ENCODE data around the gene ATXN7L3. TPM values are rescaled to one million over a fixed set of nuclear protein-coding genes. Genes with fewer than 3 reads are reported as not detected.

The ATXN7L3 gene
- total and polyA plus RNA-seq, 9 of the 15 experiments (the other 6 are each of a cell fraction or from before 2014, with no cell fraction given), result 0.62 to 66.1 (median 33.2) TPM

GRCh38 chr17:44200478-44201155 lies 933 bp upstream of the ATXN7L3 start (continued):
- TF ChIP-seq ZNF609 (CRISPR knock-in tag; IDR thresholded peaks at IDR 0.05; ENCODE audit: borderline replicate concordance) (no peak; the same call in 1 of the 2 replicates), TCF7 (IDR thresholded peaks at IDR 0.05; ENCODE audit: borderline replicate concordance) (no peak), CHAMP1 (IDR thresholded peaks at IDR 0.05) (no peak), ZNF311 (CRISPR knock-in tag; IDR thresholded peaks at IDR 0.05) (no peak), KLF6 (CRISPR knock-in tag; IDR thresholded peaks at IDR 0.05; ENCODE audit: borderline replicate concordance) (no peak), ZNF75A (CRISPR knock-in tag; IDR thresholded peaks at IDR 0.05) (no peak), E2F3 (CRISPR knock-in tag; IDR thresholded peaks at IDR 0.05) (no peak), ZNF239 (CRISPR knock-in tag; IDR thresholded peaks at IDR 0.05) (no peak), ARID1B (IDR thresholded peaks at IDR 0.05) (peak; percentile 29; the same call in 1 of the 2 replicates), E2F6 (IDR thresholded peaks at IDR 0.05; ENCODE audit: borderline replicate concordance in 1 of 2, extremely low read depth in 1 of 2, insufficient read depth in 1 of 2, insufficient read length in 1 of 2, low read depth in 1 of 2, low read length in 1 of 2, poor library complexity in 1 of 2, severe bottlenecking in 1 of 2) (no peak), ZNF696 (CRISPR knock-in tag; conservative IDR thresholded peaks at IDR 0.05) (no peak), PHTF2 (CRISPR knock-in tag; IDR thresholded peaks at IDR 0.05) (no peak), PML (IDR thresholded peaks at IDR 0.05; ENCODE audit: low read length) (0 out of 2 replicates have a peak, but pooled peaks have one; percentile 20), CBX2 (IDR thresholded peaks at IDR 0.05; ENCODE audit: insufficient read depth, low read length, poor library complexity, severe bottlenecking) (no peak), CC2D1A (IDR thresholded peaks at IDR 0.05) (no peak), FOXJ3 (CRISPR knock-in tag; IDR thresholded peaks at IDR 0.05) (no peak), FOXK1 (CRISPR knock-in tag; IDR thresholded peaks at IDR 0.05; ENCODE audit: borderline replicate concordance) (no peak), IRF1 (CRISPR knock-in tag; IDR thresholded peaks at IDR 0.05; ENCODE audit: borderline replicate concordance) (no peak), EZH2 (IDR thresholded peaks at IDR 0.05; ENCODE audit: borderline replicate concordance, low read depth, low read length) (no peak)

All from K562 (cell line).